Measurements from ENCODE around the gene SMIM44. TPM values are rescaled to one million over a fixed set of nuclear protein-coding genes. Genes with fewer than 3 reads are reported as not detected.

The SMIM44 gene
- total and polyA plus RNA-seq, 2 donors (not counting 1 experiment from before 2014, with no cell fraction given) = not detected

DNA sequence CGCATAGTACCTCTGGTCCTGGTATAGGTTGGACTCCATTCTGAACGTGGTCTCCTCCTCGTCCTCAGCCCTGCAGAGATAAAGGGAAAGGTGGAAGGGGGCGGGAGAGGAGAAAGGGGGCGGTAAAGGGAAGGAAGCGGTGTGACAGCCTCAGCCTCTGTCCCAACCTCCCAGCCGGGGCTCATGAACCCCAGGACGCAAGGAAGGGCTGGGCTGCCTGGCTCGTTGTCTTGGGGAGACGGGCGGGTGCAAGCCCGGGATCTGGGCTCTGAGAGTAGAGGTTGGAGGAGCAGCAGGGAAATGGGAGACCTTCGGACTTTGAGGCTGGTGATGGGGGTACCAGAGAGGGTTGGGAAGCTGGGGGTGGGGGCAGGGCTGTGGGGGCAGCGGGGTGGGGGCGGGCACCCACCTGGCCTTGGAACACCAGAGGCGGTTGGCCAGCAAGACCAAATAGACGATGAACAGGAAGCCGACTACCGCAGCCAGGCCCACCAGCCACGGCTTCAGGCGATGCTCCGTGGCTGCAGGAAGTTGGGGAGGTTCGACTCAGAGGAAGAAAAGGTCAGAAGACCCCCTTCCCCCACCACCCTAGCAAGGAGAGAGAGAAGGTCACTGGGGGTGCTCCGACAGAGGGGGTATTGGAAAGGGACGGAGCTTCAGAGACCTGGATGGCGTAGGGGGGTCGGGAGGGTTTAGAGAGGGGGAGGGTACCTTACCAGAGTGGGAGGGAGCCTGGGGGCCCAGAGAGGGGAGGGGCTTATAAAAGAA lies 4.6 kb downstream of the SMIM44 start:
- intact Hi-C loops (cut with micrococcal nuclease) = no loop called here
- DNase-seq = no peak

More for the DNA sequence above, 4.6 kb downstream of the SMIM44 start:
- peak; percentile 14 for ATAC-seq (ENCODE audit: low read depth)
- POLR2A ChIA-PET = interaction anchor here (0.6 kb wide), 1 partner anchor 544 kb away, joined by 10 read pairs; no protein-coding TSS in a partner anchor
- 1% methylated on average over 15 of the region's 27 CpGs for WGBS (ENCODE audit: insufficient coverage)
- Histone ChIP-seq H4K20me1 (ENCODE audit: control insufficient read depth, insufficient read depth, low read length, poor library complexity, severe bottlenecking) (no peaks in the 10 kb centered on the region), H3K27ac (ENCODE audit: low read length in 2 of 2) (no peak overlapping the region), H3K9ac (ENCODE audit: low read length) (no peak overlapping the region), H2AFZ (ENCODE audit: insufficient read depth, low read depth, low read length, poor library complexity, severe bottlenecking) (peak overlapping the region; percentile 75), H3K9me3 (ENCODE audit: control extremely low read depth in 1 of 3, control insufficient read depth in 2 of 3, insufficient read depth in 1 of 3, low read length in 2 of 3) (peaks cover 0 to 13% (median 0%) of the 10 kb centered on the region in 3 donors), H3K36me3 (replicated peaks in 1 of 2; ENCODE audit: control extremely low read depth in 1 of 2, control insufficient read depth in 1 of 2, extremely low read depth in 1 of 2, insufficient read depth in 2 of 2, low read length in 1 of 2) (no peaks in the 10 kb centered on the region), H3K79me2 (ENCODE audit: control insufficient read depth, insufficient read depth, low read length) (no peaks in the 10 kb centered on the region), H3K27me3 (replicated peaks in 1 of 4; ENCODE audit: control extremely low read depth in 1 of 4, control insufficient read depth in 3 of 4, insufficient read depth in 4 of 4, low read length in 3 of 4) (peaks cover 0 to 10% (median 0%) of the 10 kb centered on the region in 4 experiments), H3K4me3 (ENCODE audit: control extremely low read depth in 1 of 5, extremely low read depth in 1 of 5, insufficient read depth in 1 of 5, low read depth in 2 of 5, low read length in 4 of 5) (peak overlapping the region in 3 of 5 experiments; percentile 33 to 35 (median 34)), H3K4me2 (replicated peaks; ENCODE audit: low read depth, low read length, poor library complexity, severe bottlenecking) (peak overlapping the region; percentile 83), H3K4me1 (ENCODE audit: control insufficient read depth in 2 of 2, insufficient read depth in 2 of 2, low read length in 2 of 2) (peaks cover 17 to 31% of the 10 kb centered on the region in 2 donors)
- Mint-ChIP-seq H3K9me3 (ENCODE audit: insufficient read depth) (no peaks in the 10 kb centered on the region), H3K27me3 (peaks cover 5% of the 10 kb centered on the region), H3K4me1 (peaks cover 18% of the 10 kb centered on the region), H3K27ac (no peak overlapping the region), H3K4me3 (peak overlapping the region; percentile 77)
- no peak for TF ChIP-seq CTCF (IDR thresholded peaks at IDR 0.05)
- no peak for TF ChIP-seq EZH2 (IDR thresholded peaks at IDR 0.05; ENCODE audit: borderline replicate concordance, insufficient read depth, low read depth, low read length, poor library complexity, severe bottlenecking)
- CTCF ChIA-PET = interaction anchor here (0.6 to 1.8 kb wide), 4 partner anchors 9 to 529 kb away, joined by 3 to 11 read pairs (median 4); partner anchors contain the start of gene PIAS4

All from B cell (primary cell).